ENCODE measurements around the gene SLC22A3.

DNA sequence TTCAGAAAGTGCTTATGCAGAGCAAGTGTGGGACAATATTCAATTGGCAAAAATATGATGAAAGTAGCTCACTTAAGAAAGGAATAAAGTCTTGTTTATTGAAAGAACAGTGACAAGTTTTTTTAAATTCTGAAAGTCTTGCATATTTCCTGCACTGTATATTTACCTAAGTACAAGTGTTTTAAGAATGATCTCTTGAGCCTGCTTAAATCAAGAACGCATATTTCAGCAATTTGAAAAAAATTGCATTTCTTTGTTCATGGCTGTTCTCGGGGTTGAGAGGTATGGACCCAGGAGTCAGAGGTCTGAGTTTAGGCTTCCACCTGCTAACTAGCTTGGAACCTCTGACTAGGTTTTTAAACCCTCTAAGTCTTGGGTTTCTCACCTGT is 27.4 kb downstream of the SLC22A3 start:
- no peak for TF ChIP-seq SUZ12 (IDR thresholded peaks at IDR 0.05; ENCODE audit: extremely low read depth, insufficient read depth, insufficient read length)
- TF ChIP-seq YY1 (IDR thresholded peaks at IDR 0.05; ENCODE audit: insufficient read depth, insufficient read length), result no peak
